ENCODE data around the gene DIAPH2. TPM values are rescaled to one million over a fixed set of nuclear protein-coding genes. Genes with fewer than 3 reads are reported as not detected.

DIAPH2 gene
- total and polyA plus RNA-seq, 8 donors: 1.9 to 10.0 (median 5.9) TPM

DNA sequence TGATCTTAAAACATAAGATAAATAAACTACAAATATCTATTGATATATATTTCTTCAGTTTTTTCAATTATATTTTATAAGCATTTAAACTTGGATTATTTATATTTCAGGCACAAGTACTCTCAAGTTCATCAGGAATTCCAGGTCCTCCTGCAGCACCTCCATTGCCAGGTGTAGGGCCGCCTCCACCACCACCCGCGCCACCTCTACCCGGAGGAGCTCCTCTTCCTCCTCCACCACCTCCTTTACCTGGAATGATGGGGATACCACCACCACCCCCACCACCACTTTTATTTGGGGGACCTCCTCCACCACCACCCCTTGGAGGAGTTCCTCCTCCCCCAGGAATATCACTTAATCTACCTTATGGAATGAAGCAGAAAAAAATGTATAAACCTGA is 273.1 kb downstream of the DIAPH2 start:
- TF ChIP-seq, protein P1, sequence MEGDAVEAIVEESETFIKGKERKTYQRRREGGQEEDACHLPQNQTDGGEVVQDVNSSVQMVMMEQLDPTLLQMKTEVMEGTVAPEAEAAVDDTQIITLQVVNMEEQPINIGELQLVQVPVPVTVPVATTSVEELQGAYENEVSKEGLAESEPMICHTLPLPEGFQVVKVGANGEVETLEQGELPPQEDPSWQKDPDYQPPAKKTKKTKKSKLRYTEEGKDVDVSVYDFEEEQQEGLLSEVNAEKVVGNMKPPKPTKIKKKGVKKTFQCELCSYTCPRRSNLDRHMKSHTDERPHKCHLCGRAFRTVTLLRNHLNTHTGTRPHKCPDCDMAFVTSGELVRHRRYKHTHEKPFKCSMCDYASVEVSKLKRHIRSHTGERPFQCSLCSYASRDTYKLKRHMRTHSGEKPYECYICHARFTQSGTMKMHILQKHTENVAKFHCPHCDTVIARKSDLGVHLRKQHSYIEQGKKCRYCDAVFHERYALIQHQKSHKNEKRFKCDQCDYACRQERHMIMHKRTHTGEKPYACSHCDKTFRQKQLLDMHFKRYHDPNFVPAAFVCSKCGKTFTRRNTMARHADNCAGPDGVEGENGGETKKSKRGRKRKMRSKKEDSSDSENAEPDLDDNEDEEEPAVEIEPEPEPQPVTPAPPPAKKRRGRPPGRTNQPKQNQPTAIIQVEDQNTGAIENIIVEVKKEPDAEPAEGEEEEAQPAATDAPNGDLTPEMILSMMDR (IDR thresholded peaks at IDR 0.05): no peak
- Histone ChIP-seq H3K9me3 (no peaks in the 10 kb centered on the region), H3K4me1 (no peaks in the 10 kb centered on the region), H3K36me3 (no peaks in the 10 kb centered on the region), H3K27me3 (no peaks in the 10 kb centered on the region), H3K27ac (no peak overlapping the region), H3K4me3 (no peak overlapping the region)
- intact Hi-C loops (cut with DNase I): no loop called here
- 99 to 100% methylated on average over 4 of the region's 4 CpGs for WGBS, 2 donors
- DNase-seq (no peak), ATAC-seq (no peak), FAIRE-seq (no peak)

DNA sequence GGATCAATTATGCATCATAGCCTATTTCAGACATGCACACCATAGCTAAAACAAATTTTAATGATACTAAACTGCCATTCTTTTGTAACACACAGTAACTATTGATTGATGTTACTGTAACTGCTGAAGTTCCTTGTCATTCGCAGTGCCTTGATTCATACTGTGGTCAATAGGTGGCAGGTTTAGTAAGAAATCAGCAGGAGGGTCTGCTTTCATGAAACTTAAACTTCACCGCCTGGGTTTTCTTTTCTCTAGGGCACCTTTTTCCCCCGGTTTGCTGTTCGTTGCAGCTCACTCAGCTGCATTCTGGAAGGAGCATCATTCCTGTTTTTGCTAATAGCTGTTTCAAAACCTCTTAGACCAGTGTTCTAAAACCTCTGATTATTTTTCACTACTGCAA is 287.2 kb downstream of the DIAPH2 start:
- FAIRE-seq (no peak), ATAC-seq (no peak), DNase-seq (no peak)
- Histone ChIP-seq H3K27ac (no peak overlapping the region), H3K4me3 (no peak overlapping the region), H3K9me3 (no peaks in the 10 kb centered on the region), H3K27me3 (no peaks in the 10 kb centered on the region), H3K4me1 (no peaks in the 10 kb centered on the region), H3K36me3 (no peaks in the 10 kb centered on the region)
- 54 to 90% methylated on average over 4 of the region's 4 CpGs for WGBS, 2 donors
- intact Hi-C loops (cut with DNase I): no loop called here
- TF ChIP-seq, protein P1 (IDR thresholded peaks at IDR 0.05): no peak

DNA sequence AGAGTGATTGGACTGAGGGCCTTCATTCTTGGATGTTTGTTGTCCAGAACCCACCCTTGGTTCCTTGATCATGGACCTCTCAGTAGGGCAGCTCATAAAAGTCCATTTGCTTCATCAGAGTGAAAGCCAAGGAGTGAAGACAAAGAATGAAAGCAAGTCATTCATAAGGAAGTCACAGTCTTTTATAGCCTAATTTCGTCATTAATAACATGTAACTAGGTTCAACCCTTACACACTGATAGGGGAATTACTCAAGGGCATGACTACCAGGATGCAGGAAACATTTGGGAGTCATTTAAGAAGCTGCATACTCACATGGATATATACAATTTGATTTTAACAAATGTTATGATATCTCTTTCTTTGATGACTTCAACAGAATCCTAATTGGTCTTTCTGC is 294.3 kb downstream of the DIAPH2 start:
- Histone ChIP-seq H3K27ac (no peak overlapping the region), H3K9me3 (no peaks in the 10 kb centered on the region), H3K27me3 (no peaks in the 10 kb centered on the region), H3K4me3 (no peak overlapping the region), H3K36me3 (no peaks in the 10 kb centered on the region), H3K4me1 (no peaks in the 10 kb centered on the region)
- WGBS, 2 donors: 37 to 91% methylated on average over 1 of the region's 1 CpG
- ATAC-seq (no peak), DNase-seq (no peak), FAIRE-seq (no peak)
- intact Hi-C loops (cut with DNase I): no loop called here
- TF ChIP-seq, protein P1 (IDR thresholded peaks at IDR 0.05): no peak

DNA sequence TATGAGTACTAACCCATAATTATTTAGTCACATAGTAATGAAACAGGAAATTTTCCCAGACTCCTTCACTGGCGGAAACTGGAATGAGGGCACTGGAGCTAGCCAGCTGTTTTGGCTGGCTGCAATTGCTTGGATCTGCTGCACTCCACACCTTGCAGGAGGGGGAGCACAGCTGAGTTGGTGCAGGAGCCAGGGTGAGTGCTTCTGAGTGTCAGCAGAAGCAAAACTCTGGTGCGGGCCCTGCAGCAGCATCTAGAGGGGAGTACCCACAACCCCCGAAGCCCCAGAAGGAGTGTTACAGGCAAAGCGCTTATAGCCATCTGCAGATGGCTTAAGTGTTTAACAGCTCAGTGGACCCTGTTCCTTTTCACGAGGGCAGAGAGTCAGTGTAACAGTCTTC is 295.1 kb downstream of the DIAPH2 start:
- H3K9me3 ChIP-seq: no peaks in the 10 kb centered on the region
- 64 to 93% methylated on average over 5 of the region's 5 CpGs for WGBS, 2 donors
- intact Hi-C loops (cut with DNase I): no loop called here
- no peaks in the 10 kb centered on the region for H3K4me1 ChIP-seq
- H3K27me3 ChIP-seq: no peaks in the 10 kb centered on the region
- DNase-seq (no peak), ATAC-seq (no peak), FAIRE-seq (no peak)
- no peak overlapping the region for H3K4me3 ChIP-seq
- H3K27ac ChIP-seq: no peak overlapping the region
- H3K36me3 ChIP-seq: no peaks in the 10 kb centered on the region
- TF ChIP-seq, protein P1 (IDR thresholded peaks at IDR 0.05): no peak

DNA sequence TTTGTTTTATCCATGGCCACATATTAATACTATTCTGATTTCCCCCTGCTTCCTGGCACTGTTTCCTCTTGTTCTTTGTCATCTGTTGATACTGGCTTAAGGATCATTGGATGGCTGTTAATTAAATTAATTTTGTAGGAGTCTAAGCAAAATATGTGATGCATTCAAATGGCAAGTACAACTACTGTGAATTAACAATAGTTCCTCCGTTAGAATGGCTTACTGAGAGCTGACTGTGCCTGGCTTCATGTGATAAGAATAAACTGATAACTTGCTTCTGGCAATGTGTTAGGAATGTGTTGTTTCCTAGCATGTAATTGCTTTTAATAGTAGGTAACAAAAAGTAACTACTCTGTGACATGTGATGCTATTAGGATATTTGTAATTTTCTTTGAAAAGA is 297.5 kb downstream of the DIAPH2 start:
- ATAC-seq (no peak), FAIRE-seq (no peak), DNase-seq (no peak)
- Histone ChIP-seq H3K27ac (no peak overlapping the region), H3K27me3 (no peaks in the 10 kb centered on the region), H3K9me3 (no peaks in the 10 kb centered on the region), H3K36me3 (no peaks in the 10 kb centered on the region), H3K4me3 (no peak overlapping the region), H3K4me1 (no peaks in the 10 kb centered on the region)
- intact Hi-C loops (cut with DNase I): no loop called here
- TF ChIP-seq, protein P1 (IDR thresholded peaks at IDR 0.05): no peak
- 15 to 35% methylated on average over 1 of the region's 1 CpG for WGBS, 2 donors

Data from pancreas (tissue), 10 donors.